ENCODE measurements around the gene PLCB4.

PLCB4 gene

GRCh38 chr20:9166153-9166780, 97.4 kb downstream of the PLCB4 start:
- no peak for DNase-seq (ENCODE audit: low read depth in 2 of 2, low spot score in 1 of 2)

GRCh38 chr20:9169409-9169808, 100.5 kb downstream of the PLCB4 start:
- no peak for DNase-seq (ENCODE audit: low read depth in 2 of 2, low spot score in 1 of 2)

DNA sequence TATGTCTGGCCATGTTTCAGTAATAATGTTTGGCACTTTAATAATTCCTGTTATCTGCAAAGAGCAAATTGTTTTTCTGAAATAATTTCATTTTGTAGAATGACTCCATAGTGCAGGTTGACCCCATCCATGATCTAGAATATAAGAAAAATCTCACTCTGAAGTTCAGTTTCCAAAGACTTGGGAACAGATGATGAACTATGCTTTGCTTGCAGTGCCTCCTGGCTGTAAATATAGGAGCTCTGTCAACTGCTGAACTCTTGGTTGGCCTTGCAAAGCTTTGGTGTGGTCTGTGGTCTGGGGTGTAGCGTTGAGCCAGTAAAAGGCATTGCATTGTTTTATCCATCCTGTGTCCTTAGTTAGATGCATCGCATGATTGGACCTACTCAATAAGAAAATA, 104.0 kb downstream of the PLCB4 start:
- DNase-seq (ENCODE audit: low read depth in 2 of 2, low spot score in 1 of 2), result no peak

DNA sequence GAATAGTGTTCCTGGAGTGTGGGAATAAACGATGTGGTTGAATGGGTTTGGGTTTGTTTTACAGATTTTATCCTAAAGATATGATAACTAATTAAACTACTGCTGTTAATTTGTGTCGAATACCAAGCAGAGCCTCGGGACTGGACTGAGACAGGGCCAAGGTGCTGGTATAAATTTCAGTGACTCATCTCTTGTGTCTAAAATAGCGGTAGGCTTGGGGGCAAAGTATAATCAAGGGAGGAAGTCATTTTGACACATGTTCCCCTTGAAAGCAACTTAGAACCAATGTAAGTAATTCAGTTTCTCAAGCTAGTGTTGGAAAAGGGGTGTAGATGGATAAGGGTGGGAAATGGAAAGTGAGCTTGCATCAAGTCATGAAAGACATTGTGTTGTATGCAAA, 108.4 kb downstream of the PLCB4 start:
- DNase-seq (ENCODE audit: low read depth in 2 of 2, low spot score in 1 of 2), result no peak

DNA sequence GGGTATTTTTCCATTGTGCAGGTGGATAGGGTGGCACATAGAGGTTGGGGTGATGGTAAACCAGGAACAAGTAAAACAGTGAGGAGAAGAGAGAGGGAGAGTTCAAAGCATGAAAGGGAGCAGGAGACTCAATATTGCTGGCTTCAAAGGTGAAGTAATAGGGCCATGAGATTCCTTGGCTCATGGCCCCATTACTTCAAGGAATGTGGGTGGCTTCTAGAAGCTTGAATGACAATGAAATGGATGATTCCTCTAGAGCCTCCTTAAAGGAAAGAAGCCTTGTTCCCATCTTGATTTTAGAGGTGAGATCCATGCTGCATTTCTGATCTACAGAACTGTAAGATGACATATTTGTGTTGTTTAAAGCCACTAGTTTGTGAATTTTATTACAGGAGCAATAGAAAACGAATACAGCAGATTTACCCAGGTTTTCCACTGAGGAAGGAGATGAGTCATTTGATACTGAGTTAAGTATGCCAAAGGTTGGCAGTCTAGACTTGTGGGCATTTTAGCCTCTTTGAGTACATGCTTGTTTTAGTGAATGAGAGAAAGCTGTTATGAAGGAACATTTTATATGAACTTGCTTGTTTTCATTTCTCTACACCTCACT, 110.4 kb downstream of the PLCB4 start:
- no peak for DNase-seq (ENCODE audit: low read depth in 2 of 2, low spot score in 1 of 2)

GRCh38 chr20:9179867-9180266, 111.0 kb downstream of the PLCB4 start:
- DNase-seq (ENCODE audit: low read depth in 2 of 2, low spot score in 1 of 2), result no peak

DNA sequence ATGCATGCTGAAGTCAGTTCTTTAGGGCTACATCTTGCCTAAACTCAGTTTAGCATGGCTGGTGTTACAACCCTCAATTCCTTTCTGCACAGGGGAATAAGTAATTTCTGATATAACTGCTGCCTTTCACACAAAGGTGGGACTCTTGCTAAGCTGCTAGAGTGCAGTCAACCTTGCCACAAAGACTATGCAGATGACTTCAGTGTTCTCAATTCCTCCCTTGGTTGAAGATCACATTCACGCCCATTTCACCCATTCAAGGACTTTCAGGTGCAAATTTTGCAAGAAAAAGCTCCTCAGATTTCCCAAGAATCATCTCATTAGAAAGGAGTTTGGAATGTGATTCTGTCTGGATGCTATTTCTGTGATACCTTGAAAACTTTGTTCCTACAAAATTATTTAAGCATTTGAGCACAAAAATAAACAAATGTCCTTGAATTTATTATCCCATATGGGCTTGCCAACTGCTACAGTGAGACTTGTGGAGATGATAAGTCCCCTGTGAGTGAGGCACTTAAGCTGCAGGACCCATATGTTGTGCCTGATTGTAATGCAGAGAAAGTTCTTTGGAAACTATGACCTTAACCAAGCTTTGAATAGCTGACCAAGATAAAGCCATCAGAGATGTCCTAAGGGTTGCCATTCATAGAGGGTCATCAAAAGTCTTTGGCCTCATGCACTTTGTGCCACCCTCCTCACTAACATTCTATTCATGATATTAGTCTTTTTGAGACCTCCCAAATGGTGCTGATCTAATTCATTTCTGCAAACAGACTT, 111.8 kb downstream of the PLCB4 start:
- DNase-seq (ENCODE audit: low read depth in 2 of 2, low spot score in 1 of 2), result no peak

DNA sequence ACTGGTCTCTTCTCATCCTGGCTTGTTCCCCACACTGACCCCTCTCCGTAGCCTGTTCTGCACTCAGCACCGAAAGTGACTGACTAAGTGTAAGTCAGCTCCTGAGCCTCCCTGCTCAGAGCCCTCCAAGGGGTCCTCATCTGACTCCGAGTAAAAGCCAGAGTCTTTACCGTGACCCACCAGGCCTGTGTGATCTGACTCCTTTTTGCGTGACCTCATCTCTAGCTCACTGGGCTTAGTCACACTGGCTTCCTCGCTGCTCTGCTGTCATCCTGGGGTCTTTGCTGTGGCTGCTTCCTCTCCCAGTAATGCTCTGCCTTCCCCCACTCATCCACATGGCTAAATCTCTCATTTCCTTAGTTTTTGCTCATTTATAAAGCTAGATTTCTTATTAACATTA, 116.6 kb downstream of the PLCB4 start:
- DNase-seq (ENCODE audit: low read depth in 2 of 2, low spot score in 1 of 2), result no peak

GRCh38 chr20:9186396-9186795, 117.5 kb downstream of the PLCB4 start:
- DNase-seq (ENCODE audit: low read depth in 2 of 2, low spot score in 1 of 2), result no peak

- no peak for DNase-seq (ENCODE audit: low read depth in 2 of 2, low spot score in 1 of 2)
Measured at GRCh38 chr20:9195031-9195430, 126.1 kb downstream of the PLCB4 start.

DNA sequence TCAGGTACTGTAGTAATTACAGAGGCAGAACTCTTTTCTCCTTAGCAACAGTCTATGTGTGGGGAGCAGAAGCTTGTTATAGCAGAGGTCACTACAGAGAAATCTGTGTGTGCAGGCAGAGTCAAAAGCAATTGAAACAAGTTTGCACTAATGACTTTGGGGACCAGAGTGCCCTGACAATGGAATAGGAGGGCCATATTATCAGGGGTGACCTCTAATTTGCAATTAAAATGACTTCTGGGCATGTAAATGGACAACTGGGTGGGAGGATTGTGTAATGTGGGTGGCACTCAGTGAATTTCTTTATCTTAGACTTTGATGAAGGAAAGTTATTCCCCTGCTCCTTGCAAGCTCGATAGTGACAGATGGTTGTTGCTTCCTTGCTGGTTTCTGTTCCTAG, 127.2 kb downstream of the PLCB4 start:
- no peak for DNase-seq (ENCODE audit: low read depth in 2 of 2, low spot score in 1 of 2)

GRCh38 chr20:9198460-9198859, 129.6 kb downstream of the PLCB4 start:
- DNase-seq (ENCODE audit: low read depth in 2 of 2, low spot score in 1 of 2), result no peak

DNA sequence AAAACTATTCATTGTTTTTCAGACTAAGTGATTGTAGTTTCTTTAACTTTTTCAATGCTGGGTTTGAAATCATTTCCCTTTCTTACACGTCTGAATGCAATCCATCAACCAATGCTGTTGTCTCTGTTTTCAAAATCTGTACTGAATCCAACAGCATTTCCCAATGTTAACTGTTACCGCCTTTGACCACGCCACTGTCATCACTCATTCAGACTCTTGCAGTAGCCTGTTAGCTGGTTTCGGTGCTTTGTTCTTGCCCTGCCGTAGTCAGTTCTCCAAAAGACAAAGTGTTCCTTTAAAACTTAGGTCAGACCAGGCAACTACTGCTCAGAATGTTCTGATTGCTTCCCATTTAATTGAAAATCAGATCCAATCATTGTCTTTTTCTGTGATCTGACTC, 131.3 kb downstream of the PLCB4 start:
- no peak for DNase-seq (ENCODE audit: low read depth in 2 of 2, low spot score in 1 of 2)

DNA sequence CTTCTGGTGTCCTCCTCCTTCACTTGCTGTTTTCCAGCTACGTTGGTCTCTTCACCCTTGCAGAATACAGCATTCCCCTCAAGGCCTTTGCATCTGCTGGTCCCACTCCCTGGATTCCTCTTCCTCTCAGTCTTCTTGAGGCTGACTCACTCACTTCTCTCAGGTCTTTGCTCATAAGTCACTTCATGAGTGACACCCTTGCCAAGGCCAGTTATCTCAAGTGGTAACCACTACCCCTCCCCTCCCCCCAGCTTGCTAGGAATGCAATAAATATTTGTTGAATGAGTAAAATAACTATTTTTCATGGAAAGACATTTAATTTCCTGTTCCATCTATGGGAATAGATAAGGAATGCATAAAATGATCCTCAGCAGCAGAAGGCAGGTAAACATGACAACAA, 131.7 kb downstream of the PLCB4 start:
- no peak for DNase-seq (ENCODE audit: low read depth in 2 of 2, low spot score in 1 of 2)

DNA sequence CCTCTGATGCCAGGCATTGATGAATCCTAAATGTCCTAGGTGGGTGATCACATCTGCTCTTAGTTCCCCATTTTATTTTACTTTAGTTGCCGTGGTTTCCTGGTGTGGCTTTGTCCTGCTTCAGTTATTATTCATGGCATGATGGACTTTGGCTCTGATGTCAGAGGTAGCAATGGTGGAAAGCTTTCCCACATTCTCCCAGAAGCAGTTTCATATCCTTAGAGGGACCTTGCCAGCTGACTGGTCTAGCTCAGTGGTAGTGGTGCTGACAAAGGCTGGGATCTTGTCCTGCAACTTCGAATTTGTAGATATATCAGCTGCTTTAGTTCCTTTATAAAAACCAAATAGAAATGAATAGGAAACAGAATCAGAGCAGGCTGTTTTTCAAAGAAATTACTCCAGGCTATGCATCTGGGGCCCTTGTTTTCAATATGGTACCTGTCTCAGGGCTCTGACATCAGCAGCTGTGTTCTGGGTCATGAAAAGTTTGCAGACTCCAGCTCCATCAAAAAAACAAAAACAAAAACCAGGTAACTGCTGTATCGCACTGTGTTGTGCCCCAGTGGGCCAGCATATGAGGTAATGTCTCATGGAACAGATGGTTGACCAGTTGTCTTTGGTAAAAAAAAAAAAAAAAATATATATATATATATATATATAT, 133.7 kb downstream of the PLCB4 start:
- DNase-seq (ENCODE audit: low read depth in 2 of 2, low spot score in 1 of 2), result no peak

DNA sequence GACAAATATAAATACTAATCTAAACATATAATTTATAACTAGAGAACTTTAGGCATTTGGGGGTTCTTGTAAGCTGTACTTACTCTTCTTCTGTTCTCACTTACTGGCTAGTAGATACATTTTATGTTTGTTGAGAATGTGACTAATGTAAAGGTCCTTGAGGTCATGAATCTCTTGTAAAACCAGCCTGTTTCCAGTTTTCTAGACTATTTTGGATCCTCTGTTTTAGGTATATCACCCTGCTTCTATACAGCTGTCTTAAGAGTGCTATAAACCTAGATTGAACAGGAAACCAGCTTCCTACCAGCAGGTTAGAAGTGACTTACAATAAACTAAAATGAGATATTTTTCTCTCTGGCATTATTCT, 134.2 kb downstream of the PLCB4 start:
- DNase-seq (ENCODE audit: low read depth in 2 of 2, low spot score in 1 of 2), result no peak

- DNase-seq (ENCODE audit: low read depth in 2 of 2, low spot score in 1 of 2), result no peak
Measured at GRCh38 chr20:9204979-9205378, 136.1 kb downstream of the PLCB4 start.

- DNase-seq (ENCODE audit: low read depth in 2 of 2, low spot score in 1 of 2), result no peak
Measured at GRCh38 chr20:9206486-9206885, 137.6 kb downstream of the PLCB4 start.

- no peak for DNase-seq (ENCODE audit: low read depth in 2 of 2, low spot score in 1 of 2)
Measured at GRCh38 chr20:9207253-9207652, 138.4 kb downstream of the PLCB4 start.

- DNase-seq (ENCODE audit: low read depth in 2 of 2, low spot score in 1 of 2), result no peak
Measured at GRCh38 chr20:9210356-9210755, 141.5 kb downstream of the PLCB4 start.

GRCh38 chr20:9211016-9211760, 142.3 kb downstream of the PLCB4 start:
- no peak for DNase-seq (ENCODE audit: low read depth in 2 of 2, low spot score in 1 of 2)

Measured in stimulated activated CD8-positive, alpha-beta memory T cell treated with anti-CD3 and anti-CD28 coated beads, Interleukin-4, amount 100 ng/mL, for 1 hour (primary cell).